Frontal cortex (tissue), 4 donors: ENCODE measurements around the gene SH2B3. TPM values are rescaled to one million over a fixed set of nuclear protein-coding genes. Genes with fewer than 3 reads are reported as not detected.

Experiments used
- DNase-seq, 2 donors: peaks; one replicate each; pipeline ENCODE4 v3.0.0; 2012; ENCODE audit warnings: low spot score in 2 of 2
- FAIRE-seq: peaks from 2 replicates; lab custom pipeline; 2012; peaks lifted over from hg19 to GRCh38; lab: Jason Lieb, UNC
- total RNA-seq: library from RNA; depleted of rRNA; stranded (reverse); fragments of >200 nt; gene quantifications from one replicate; pipeline ENCODE4 v1.2.3, GENCODE V29; 2014
- donor health status: control.
- donor health status: control.
- donor health status: control.

SH2B3 gene
- total RNA-seq, 1 donor from 2014 or later: 2.4 TPM

DNA sequence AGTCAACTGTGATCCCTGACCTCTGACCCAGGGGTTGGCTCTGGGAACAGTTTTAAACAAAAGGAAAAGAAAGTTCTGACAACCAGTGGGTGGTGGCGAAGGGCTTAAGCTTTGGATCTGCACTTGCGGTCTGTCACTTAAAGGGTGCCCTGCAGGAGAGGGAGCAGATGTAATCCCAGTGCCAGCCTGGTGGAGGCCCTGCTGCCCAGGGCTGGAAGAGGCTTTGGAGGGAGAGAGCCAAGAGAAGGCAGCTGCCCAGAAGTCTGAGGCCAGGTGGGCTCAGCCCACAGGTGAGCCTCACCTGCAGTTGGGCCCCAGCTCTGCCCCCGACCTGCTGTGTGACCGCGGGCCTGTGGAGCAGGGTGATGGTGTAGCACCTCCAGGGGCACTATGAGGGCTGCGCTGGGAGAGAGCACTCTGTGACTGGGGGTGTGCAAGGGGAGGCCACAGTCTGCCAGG lies 19.1 kb downstream of the SH2B3 start:
- DNase-seq: no peak
- FAIRE-seq: no peak

DNA sequence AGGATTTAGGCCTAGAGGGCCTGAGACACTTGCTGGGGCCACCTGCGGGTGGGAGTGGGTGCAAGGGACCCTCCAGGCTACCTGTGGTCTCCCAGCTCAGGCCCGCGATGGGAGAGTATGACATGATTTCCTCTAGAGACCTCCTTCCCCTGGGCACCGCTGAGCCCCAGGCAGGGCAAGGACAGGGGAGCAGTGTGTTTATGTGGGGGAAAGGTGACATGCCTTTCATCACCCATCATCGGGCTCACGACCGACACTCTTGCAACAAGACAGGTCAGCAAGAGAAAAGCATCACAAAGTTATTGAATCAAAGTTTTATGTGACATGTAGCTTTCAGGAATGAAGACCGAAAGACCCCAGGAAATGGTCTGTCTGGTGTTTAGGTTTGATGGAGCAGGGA lies 19.9 kb downstream of the SH2B3 start:
- FAIRE-seq (no peak), DNase-seq (no peak)

DNA sequence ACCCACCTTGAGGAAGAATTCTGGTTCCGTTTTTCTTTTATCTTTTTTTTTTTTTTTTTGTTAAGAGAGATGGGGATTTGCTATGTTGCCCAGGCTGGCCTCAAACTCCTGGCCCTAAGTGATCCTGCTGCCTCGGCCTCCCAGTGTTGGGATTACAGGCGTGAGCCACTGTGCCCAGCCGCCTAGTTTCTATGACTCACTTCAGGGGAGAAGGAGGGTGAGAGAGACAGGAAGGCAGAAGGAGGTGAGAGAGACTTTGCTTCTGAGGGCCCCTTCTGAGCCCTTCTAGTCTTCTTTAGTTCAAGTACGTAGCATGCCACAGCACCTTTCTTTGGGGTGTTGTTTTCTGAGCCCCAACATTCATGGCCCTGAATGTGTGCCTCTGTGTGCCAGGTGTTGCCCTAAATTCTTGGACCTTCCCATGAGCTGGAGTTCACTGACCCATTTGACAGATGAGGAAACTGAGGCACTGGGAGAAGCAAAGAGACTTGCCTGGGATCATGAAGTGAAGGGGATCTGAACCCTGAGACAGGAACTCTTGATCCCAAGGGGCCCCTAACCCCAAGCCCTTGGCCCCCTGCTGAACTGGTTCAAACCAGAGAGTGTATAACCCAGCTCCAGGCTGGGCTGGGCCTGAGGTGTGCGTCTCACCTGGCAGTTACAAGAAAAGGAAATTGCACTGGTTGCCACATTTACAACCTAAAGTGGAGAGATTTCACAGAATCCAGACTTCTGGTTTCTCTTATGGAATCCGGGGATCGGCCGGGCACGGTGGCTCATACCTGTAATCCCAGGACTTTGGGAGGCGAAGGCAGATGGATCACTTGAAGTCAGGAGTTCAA lies 20.8 kb downstream of the SH2B3 start:
- FAIRE-seq (no peak), DNase-seq (no peak)

DNA sequence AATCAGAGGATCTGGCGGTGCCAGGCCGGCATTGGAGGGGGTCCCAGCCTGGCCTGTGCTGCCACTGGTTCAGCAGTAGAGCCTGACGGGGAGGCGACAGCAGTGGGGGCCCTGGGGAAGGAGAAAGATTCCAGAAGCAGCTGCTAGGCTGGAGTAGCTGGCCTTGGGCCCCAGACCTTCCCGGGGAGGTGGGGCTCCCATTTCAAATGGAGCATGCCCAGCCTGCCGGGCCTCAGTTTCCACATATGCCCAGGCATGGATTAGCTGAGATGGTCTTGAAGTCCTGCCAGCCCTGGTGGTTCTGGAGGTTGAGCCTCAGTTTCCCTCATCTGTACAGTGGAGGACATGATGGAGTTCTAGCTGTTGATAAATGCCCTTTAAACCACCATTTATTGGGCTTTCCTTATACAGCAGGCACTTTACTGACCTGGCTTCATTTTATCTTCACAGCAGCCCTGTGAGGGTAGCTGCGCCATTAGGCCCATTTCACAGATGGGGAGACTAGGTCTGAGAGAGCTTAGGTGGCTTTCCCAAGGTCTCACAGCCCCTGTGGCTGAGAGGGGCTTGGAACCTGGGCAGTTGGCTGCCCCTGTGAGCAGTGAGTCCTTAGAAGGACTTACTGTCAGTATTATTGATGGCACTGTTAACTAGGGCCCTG lies 21.8 kb downstream of the SH2B3 start:
- DNase-seq (no peak), FAIRE-seq (no peak)

DNA sequence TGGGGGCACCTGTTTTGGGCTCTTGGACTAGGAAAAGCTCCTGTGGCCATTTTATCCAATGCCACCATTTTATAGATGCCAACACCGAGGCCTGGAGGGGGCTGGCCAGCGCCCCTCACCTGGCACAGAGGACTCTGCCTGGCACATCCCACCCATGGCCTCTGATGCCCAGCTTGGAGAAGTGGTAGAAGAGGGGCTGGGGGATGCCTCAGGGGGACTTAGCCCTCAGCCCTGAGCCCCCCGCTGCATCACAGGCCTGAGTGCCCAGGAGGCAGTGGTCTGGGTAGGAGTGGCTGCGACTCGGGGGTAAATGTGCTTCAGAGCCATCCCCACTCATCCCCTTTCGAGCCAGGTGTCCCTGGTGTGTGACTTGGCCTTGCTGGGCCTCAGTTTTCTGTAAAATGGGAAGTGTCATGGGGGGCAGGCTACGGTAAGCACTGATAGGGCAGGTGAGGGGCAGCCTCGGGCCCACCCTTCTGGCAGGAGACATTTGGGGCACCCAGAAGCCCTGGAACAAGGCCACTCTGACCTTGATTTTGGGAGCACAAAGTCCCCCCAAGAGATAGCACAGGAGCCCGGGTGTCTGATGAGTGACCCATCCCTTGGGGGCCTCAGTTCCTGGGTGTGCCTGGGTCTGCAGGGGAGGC lies 22.5 kb downstream of the SH2B3 start:
- DNase-seq: no peak
- no peak for FAIRE-seq

DNA sequence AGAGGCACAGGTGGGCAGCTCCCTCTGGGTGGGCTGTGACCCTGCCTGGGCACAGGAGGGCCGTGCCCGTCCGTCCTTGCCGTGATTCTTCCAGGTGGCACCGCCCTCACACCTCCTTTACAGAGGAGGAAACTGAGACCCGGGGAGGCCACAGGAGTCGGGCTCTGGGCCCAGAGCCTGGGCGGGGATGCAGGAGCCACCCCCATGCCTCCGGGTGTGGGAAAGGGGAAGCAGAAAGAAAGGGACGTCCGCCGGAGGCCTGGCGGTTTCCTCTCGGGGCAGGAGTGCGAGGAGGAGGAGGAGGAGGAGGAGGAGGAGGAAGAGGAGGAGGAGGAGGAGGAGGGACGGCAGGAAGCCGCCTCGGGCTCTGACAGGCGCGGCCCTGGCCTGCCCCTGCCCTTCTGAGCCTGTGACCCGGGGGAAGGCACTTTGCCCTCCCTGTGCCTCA lies 23.0 kb downstream of the SH2B3 start:
- no peak for FAIRE-seq

DNA sequence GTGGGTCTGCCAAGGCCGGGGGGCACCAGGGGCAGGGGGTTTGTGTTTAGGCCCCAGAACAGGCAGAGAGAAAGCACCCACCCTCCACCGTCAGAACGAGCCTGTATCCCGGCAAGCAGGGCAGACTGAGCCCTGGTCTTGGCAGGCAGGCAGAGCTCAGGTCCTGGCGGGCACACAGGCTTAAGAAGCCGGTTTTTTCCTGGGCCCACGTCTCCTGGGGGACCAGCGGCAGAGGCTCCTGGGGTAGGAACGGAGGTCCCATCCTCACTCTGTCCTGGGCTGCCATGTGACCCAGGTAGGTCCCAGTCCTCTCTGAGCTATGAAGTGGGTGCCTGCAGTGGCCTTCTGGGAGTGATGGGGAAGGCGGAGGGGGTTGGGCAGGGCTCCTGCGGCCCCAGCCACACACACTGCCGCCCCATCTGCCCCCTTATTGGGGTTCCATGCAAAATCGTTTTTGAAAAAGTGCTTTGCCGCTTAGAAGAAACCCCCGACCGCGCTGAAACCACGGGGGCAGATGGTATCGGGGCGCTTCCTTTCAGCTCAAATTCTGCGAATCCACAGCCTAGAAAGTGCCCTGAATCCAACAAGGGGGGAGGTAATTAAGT lies 24.2 kb downstream of the SH2B3 start:
- DNase-seq (no peak), FAIRE-seq (no peak)

More for the DNA sequence above, 23.0 kb downstream of the SH2B3 start:
- no peak for DNase-seq

DNA sequence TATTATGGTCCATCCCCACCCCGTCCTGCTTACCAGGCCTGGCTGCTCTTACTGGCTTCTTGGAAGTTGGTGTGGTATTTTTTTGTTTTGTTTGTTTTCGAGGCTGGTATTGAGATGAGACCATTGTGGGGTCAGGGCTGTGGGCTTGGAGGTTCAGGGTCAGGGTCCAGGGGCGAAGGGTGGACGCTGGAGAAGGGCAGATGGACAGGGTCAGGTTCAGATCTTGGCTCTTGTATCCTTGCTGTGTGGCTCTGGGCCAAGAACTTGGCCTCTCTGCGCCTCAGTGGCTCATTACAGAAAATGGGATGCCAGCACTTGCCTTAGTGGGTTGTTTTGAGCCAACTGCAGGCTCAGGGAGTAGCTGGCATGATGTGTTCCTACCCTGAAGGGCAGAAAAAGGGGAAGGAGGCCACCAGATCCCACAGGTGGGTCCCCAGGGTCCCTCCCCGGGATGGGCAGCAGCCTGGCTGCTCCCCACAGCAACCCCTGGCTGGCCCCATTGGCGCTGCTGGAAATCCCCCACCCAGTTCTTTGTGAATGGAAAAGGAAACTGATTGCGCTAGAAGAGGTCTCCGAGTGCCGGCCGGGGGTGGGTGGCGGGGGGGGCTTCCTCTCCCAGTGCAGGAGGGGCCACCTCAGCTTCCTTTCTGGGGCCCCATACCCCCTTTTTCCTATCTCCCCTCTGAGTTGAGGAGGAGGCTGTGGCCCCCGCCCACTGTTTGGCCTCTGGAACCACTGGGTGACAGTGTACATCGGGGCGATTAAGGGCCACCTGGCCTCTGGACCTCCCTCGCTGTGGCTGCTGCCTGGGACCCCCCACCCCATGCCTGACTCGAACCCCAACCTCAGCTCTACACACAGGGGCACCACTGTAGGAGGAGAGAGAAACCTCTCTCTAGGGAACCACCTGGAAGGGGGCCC lies 25.0 kb downstream of the SH2B3 start:
- no peak for DNase-seq
- FAIRE-seq: no peak

DNA sequence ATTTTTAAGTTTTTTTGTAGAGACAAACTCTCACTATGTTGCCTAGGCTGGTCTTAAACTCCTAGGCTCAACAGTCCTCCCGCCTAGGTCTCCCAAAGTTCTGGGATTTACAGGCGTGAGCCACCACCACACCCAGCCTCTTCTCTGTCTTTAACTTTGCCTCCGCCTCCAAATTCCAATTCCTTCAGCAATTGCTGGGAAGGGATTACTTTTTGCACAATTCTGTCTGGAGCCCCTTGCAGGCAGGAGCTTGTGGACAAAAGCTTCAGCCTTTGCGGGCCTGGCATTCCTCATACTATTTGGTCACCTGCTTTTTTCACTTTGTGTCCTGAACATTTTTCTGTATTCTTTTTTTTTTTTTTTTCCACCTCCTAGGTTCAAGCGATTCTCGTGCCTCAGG lies 26.0 kb downstream of the SH2B3 start:
- DNase-seq (no peak), FAIRE-seq (no peak)

DNA sequence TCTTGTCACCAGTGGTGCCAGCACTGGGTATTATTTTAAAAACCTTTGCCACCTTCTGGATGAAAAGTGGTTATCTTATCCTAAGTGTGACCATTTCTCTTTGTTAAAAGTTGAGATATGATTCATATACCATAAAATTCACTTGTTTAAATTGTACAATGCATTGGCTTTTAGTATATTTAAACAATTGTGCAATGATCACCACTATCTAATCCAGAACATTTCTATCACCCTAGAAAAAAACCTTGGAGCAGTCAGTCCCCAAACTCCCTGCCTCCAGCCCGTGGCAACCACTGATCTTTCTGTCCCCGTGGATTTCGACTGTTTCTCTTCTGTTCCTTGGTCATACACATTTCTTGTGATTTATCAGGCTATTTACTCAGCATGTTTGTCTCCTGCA lies 28.3 kb downstream of the SH2B3 start:
- DNase-seq (no peak), FAIRE-seq (no peak)

DNA sequence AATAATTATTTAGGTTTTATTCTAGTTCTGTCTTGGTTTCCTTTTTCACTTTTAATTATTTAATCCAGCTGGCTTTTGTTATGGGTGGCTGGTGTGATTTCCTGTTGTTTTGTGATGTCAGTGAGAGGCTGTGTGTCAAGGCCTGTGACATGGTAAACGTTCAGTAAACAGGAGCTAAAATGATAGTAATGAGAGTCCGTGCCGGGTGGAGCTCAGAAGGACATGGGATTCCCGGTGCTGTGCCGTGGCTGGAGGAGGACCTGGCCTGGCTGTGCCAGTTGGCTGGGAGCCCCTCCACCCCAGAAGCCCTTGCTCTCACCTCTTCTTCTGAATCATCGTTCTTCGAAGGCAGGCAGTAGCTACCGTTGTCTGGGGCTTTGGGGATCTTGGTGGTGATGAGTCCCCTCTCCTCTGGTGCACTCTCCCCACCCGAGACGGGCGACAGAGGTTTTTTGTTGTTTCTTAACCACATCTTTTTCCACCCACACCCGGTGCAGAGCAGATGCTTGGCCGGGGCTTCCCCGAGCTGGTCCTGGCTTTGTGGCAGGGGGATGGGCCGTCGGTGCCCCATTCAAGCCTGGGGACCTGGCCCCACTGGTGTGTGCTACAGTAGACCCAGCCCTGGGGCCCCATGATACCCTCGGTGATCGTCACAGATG lies 29.1 kb downstream of the SH2B3 start:
- no peak for FAIRE-seq
- no peak for DNase-seq

DNA sequence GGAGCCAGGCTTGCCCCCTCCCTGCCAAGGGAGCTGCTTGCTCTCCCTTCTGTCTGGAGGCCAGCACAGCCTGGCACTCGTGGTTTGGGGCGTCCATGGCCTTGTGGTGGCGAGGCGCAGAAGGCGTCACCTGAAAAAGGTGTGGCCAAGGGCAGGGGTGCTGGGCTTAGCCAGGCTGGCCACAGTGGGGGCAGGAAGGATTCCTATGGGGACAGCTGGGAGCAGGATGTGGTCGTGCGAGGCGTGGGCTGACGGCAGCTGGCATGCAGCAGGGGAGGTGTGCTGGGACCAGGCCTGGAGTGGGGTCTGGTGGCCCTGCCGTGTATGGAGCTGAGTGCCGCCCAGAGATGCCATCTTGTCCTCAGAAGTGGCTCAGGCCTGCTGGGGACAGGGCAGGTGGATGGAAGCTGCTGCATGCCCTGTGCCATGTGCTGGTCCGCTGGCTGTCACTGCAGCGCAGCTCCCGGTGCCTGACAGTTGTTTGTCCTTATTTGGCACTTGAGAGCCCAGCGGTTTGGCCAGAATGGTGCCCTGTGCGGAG lies 30.0 kb downstream of the SH2B3 start:
- no peak for DNase-seq
- FAIRE-seq: no peak

DNA sequence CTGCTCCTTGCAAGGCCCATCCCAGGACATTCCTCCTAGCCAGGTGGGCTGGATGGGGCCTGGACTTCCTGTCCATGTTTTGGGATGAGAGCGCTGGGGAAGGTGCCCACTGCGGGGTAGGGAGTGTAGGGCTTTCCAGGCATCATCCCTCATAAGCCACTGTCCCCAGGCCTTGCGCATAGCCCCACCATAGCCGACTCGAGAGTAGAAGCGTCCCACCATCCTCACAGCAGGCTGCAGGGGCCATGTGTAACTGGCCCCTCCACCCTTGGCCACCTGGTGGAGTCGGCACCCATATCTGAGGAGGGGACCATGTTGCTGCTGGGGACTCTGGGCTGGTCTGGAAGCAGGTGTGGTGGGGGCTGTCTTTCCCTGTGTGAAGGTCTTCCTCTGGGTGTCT lies 30.5 kb downstream of the SH2B3 start:
- FAIRE-seq: no peak
- no peak for DNase-seq

DNA sequence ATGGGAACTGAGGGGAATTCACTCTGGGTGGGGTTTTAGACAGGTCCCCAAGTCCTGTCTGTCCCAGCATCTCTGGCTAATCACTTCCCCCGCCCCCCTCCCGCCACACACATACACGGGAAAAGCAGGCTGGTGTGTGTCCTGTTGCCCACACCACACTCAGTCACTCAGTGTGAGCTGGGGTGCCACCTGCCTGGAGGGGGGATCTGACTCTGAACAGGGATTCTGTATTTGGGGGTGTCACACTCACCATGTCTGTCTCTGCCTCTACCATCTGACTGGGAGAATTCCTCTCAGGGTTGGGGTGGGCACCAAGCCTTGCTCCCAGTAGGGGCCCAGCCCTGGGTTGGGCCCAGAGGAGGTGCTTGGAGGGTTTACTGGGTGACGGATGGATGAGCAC lies 31.1 kb downstream of the SH2B3 start:
- no peak for DNase-seq
- FAIRE-seq: no peak

DNA sequence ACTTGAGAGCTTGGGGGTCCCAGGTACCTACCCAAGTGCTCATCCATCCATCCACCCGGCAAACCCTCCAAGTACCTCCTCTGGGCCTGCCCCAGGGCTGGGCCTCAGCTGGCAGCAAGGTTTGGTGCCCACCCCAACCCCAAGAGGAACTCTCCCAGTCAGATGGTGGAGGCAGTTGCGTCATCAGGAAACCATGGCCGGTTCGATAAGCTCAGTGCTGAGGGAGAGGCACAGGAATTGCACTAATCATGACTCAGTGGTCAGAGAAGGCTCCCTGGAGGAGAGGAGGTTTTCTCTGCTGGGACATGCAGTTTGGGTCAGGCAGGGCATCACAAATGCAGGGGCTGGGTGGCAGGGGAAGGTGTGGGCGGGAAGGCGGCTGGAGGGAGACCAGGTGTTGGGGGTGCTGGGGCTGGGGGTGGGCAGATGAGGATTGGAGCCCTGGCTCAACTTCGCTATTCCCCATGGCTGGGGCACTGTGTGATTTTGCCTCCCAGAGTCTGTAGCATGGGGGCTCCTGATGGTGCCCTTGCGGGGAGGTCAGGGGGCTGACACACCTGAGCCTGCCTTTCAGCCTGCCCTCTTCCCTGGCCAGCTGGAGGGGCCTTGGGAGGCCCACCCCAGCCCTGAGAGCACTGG lies 32.2 kb downstream of the SH2B3 start:
- no peak for DNase-seq
- FAIRE-seq: no peak

DNA sequence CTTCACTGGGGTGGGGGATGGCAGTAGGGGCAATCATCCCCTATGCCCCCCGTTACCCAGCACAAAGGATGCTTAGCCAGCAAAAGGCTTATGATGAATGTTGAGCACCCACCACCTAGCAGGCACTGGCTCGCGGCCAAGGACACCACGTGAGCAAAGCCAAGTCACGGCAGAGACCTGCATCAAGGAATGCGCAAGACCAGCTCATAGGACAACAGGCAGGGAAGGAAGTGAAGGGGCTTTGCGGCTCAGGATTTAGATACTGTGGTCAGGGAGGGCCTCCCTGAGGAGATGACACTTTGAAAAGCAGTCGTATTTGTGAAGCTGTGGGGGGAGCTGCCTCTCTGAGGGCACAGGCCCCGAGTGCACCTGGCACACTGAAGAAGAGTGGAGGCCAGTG lies 32.8 kb downstream of the SH2B3 start:
- DNase-seq (no peak), FAIRE-seq (no peak)

DNA sequence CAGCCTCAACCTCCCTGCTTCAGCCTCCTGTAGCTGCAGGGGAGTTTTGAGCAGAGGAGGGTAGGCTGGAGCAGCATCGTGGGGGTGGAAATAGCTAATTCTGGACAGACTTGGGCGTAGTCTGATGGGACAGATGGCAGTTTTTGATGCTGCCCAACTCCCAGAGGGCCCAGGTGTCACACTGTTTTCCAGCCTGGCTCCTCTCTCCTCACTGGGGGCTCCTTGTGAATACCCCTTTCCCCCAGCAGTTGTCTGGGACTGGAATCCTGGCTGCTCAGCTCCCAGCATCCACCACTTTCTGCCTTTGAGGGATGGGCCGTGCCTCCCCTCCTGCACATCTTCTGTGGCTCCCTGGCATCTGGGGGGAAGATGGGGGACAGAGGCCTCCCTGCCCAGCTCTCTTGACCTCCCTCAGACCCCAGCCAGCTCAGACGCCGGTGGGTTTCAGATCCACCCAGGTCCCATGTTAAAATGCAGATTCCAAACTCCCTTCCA lies 34.0 kb downstream of the SH2B3 start:
- FAIRE-seq (no peak), DNase-seq (no peak)

DNA sequence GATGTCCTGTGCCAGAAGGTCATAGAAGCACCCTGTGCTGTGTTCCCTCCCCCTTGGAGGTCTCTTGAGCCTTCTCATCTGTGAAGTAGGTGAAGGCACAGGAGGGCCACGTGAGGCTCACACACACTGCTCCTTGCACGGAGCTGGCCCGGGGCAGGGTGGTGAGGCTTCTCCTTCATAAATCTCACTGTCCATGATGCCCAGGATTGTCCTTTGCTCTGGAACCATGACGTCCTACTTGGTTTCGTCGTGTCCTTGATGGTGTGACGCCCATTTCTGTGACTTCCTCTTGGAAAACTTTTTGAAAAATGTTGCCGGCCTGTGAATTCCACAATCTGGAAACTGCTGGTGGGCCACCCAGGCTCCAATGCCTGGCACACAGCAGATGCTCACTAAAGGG lies 34.4 kb downstream of the SH2B3 start:
- FAIRE-seq: no peak
- DNase-seq: no peak
